ENCODE measurements around the gene AMPD1.

DNA sequence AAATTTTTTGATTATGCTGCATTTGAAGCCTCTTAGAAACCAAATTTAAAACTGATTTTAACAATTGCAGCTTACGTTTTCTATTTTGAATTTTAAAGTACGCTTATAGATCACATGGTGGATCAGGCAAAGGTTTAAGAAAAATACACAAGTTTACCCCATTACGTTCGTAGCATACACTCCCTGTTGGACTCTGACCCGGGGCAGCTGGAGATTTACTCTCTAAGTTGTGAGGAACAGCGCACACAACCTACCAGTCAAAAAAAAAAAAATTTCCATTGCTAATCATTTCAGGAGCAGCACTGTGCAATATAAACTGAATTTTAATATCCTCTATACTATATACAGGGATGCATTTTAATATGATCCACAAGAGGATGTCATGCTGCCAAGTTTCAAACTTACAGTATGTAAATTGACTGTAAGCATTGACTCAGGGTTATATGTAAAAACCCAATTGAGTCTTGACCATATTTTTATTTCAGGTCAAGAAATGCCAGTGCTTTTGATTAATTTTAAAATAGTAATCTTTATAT, 42.0 kb upstream of the AMPD1 start:
- TF ChIP-seq, protein P1, sequence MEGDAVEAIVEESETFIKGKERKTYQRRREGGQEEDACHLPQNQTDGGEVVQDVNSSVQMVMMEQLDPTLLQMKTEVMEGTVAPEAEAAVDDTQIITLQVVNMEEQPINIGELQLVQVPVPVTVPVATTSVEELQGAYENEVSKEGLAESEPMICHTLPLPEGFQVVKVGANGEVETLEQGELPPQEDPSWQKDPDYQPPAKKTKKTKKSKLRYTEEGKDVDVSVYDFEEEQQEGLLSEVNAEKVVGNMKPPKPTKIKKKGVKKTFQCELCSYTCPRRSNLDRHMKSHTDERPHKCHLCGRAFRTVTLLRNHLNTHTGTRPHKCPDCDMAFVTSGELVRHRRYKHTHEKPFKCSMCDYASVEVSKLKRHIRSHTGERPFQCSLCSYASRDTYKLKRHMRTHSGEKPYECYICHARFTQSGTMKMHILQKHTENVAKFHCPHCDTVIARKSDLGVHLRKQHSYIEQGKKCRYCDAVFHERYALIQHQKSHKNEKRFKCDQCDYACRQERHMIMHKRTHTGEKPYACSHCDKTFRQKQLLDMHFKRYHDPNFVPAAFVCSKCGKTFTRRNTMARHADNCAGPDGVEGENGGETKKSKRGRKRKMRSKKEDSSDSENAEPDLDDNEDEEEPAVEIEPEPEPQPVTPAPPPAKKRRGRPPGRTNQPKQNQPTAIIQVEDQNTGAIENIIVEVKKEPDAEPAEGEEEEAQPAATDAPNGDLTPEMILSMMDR (conservative IDR thresholded peaks at IDR 0.05; ENCODE audit: low read depth in 2 of 2) = no peak
- no peak for TF ChIP-seq EZH2phosphoT487 (IDR thresholded peaks at IDR 0.05; ENCODE audit: unreplicated experiment)
- no peak for TF ChIP-seq POLR2AphosphoS5 (IDR thresholded peaks at IDR 0.05; ENCODE audit: low read depth)
- no peak for TF ChIP-seq CREB1 (CRISPR knock-in tag; IDR thresholded peaks at IDR 0.05; ENCODE audit: low read depth)
- no peak for TF ChIP-seq EZH2 (IDR thresholded peaks at IDR 0.05; ENCODE audit: low read depth, unreplicated experiment)
- no peak for TF ChIP-seq STAT1 (IDR thresholded peaks at IDR 0.05; ENCODE audit: unreplicated experiment)
- TF ChIP-seq, protein P2, sequence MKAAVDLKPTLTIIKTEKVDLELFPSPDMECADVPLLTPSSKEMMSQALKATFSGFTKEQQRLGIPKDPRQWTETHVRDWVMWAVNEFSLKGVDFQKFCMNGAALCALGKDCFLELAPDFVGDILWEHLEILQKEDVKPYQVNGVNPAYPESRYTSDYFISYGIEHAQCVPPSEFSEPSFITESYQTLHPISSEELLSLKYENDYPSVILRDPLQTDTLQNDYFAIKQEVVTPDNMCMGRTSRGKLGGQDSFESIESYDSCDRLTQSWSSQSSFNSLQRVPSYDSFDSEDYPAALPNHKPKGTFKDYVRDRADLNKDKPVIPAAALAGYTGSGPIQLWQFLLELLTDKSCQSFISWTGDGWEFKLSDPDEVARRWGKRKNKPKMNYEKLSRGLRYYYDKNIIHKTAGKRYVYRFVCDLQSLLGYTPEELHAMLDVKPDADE (IDR thresholded peaks at IDR 0.05) = no peak
- TF ChIP-seq NANOG (IDR thresholded peaks at IDR 0.05; ENCODE audit: borderline replicate concordance) = no peak
- TF ChIP-seq, protein P3, sequence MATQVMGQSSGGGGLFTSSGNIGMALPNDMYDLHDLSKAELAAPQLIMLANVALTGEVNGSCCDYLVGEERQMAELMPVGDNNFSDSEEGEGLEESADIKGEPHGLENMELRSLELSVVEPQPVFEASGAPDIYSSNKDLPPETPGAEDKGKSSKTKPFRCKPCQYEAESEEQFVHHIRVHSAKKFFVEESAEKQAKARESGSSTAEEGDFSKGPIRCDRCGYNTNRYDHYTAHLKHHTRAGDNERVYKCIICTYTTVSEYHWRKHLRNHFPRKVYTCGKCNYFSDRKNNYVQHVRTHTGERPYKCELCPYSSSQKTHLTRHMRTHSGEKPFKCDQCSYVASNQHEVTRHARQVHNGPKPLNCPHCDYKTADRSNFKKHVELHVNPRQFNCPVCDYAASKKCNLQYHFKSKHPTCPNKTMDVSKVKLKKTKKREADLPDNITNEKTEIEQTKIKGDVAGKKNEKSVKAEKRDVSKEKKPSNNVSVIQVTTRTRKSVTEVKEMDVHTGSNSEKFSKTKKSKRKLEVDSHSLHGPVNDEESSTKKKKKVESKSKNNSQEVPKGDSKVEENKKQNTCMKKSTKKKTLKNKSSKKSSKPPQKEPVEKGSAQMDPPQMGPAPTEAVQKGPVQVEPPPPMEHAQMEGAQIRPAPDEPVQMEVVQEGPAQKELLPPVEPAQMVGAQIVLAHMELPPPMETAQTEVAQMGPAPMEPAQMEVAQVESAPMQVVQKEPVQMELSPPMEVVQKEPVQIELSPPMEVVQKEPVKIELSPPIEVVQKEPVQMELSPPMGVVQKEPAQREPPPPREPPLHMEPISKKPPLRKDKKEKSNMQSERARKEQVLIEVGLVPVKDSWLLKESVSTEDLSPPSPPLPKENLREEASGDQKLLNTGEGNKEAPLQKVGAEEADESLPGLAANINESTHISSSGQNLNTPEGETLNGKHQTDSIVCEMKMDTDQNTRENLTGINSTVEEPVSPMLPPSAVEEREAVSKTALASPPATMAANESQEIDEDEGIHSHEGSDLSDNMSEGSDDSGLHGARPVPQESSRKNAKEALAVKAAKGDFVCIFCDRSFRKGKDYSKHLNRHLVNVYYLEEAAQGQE (IDR thresholded peaks at IDR 0.05; ENCODE audit: unreplicated experiment) = no peak
- no peak for TF ChIP-seq JUNB (IDR thresholded peaks at IDR 0.05; ENCODE audit: unreplicated experiment)
- TF ChIP-seq ZNF114 (CRISPR knock-in tag; IDR thresholded peaks at IDR 0.05) = no peak
- no peak for TF ChIP-seq ZNF331 (CRISPR knock-in tag; IDR thresholded peaks at IDR 0.05; ENCODE audit: low read depth)
